Cortex of kidney (tissue), 1 donor: ENCODE data around the gene SMYD3.

ENCODE experiments used
- DNase-seq: peaks from one replicate; lab custom pipeline; 2025; lab: John Stamatoyannopoulos, UW

SMYD3 gene

GRCh38 chr1:245871915-245872314 is 635.2 kb downstream of the SMYD3 start:
- DNase-seq = no peak

- no peak for DNase-seq
Observed at GRCh38 chr1:245871191-245871590, 635.9 kb downstream of the SMYD3 start.

GRCh38 chr1:245870698-245871097 is 636.4 kb downstream of the SMYD3 start:
- no peak for DNase-seq

GRCh38 chr1:245869847-245870246 is 637.2 kb downstream of the SMYD3 start:
- no peak for DNase-seq

GRCh38 chr1:245867738-245868137 is 639.3 kb downstream of the SMYD3 start:
- no peak for DNase-seq

GRCh38 chr1:245864872-245865271 is 642.2 kb downstream of the SMYD3 start:
- no peak for DNase-seq

GRCh38 chr1:245863566-245864184 is 643.4 kb downstream of the SMYD3 start:
- DNase-seq = no peak

GRCh38 chr1:245862812-245863540 is 644.1 kb downstream of the SMYD3 start:
- DNase-seq = no peak

- no peak for DNase-seq
Observed at GRCh38 chr1:245860657-245861544, 646.2 kb downstream of the SMYD3 start.

GRCh38 chr1:245859493-245860114 is 647.5 kb downstream of the SMYD3 start:
- no peak for DNase-seq

- DNase-seq = no peak
Observed at GRCh38 chr1:245858722-245859492, 648.2 kb downstream of the SMYD3 start.

- DNase-seq = no peak
Observed at GRCh38 chr1:245858022-245858721, 648.9 kb downstream of the SMYD3 start.

- DNase-seq = no peak
Observed at GRCh38 chr1:245856944-245857531, 650.0 kb downstream of the SMYD3 start.

- DNase-seq = no peak
Observed at GRCh38 chr1:245855846-245856730, 651.0 kb downstream of the SMYD3 start.

- DNase-seq = no peak
Observed at GRCh38 chr1:245853291-245853690, 653.8 kb downstream of the SMYD3 start.

- no peak for DNase-seq
Observed at GRCh38 chr1:245843101-245843500, 664.0 kb downstream of the SMYD3 start.

GRCh38 chr1:245842106-245842505 is 665.0 kb downstream of the SMYD3 start:
- no peak for DNase-seq

- DNase-seq = no peak
Observed at GRCh38 chr1:245840971-245841370, 666.1 kb downstream of the SMYD3 start.

- no peak for DNase-seq
Observed at GRCh38 chr1:245837718-245838117, 669.4 kb downstream of the SMYD3 start.
